HL-60 (cell line): ENCODE measurements around the gene NUF2.

Source experiments
- CTCF ChIP-seq: IDR thresholded peaks from one replicate; pipeline ENCODE4 v1.5.1; 2011; ENCODE audit warnings: low read length, control low read depth, inconsistent platforms; ENCODE audit not compliant: insufficient read depth
- POLR2AphosphoS5 ChIP-seq: IDR thresholded peaks from 2 replicates; pipeline ENCODE4 v1.6.1; 2012; ENCODE audit warnings: low read depth

- TF ChIP-seq CTCF (no peak), POLR2AphosphoS5 (no peak)
These were observed 79.5 kb downstream of the NUF2 start for GRCh38 chr1:163401211-163401610.
